NCI-H2227 (cell line): ENCODE results near the gene DNAH6.

Experiments
- DNase-seq: peaks from one replicate; lab custom pipeline; 2025; ENCODE audit not compliant: unreplicated experiment; lab: John Stamatoyannopoulos, UW

Gene DNAH6

DNA sequence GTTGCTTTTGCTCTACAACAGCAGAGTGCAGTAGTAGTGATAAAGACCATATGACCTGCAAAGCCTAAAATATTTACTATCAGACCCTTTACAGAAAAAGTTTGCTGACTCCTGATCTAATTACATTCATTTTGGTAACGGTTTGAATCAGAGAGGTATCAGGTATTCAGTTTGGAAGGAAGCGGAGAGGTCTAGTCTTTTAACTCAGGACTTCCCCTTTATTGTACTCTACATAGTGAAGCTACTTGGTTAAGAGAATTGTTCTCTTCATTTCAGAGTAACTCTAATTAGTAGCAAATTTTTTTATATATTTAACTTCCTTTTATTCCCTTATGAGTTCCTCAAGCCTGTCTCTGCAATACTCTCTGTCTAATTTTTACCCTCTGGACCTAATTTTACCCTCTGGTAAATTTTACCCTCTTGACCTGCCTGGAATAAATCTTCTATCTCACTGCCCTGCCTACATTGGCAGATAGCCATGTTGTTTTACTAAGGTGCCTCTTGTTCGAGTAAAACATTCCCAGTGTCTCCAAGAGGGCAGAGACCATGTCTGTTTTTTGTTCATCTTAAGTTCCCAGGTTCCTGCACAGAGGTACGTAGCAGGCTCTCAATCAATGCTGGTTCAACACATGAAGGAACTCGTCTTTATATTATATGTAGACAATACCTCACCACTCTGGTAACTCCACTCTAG lies 170.6 kb downstream of the DNAH6 start:
- DNase-seq: peak; percentile 28

GRCh38 chr2:84687498-84688149 lies 171.3 kb downstream of the DNAH6 start:
- no peak for DNase-seq

DNA sequence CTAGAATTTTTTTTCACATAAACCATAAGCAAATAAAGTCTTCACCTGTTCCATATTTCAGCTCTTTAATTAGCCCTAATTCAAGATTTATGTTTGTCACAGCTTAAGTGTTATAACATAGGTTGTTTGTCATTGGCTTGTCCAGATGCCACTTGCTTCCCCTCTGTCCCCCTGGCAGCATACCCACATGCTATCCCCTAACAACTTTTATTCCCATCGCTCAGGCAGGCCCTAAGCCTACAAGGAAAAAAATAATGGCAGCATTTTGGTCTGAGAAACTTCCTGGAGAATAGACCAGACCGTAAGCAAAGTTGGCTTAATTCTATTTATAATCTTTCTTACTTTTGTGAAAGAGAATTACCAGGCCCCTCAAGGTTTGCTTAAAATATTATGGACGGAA lies 173.9 kb downstream of the DNAH6 start:
- DNase-seq: no peak

DNA sequence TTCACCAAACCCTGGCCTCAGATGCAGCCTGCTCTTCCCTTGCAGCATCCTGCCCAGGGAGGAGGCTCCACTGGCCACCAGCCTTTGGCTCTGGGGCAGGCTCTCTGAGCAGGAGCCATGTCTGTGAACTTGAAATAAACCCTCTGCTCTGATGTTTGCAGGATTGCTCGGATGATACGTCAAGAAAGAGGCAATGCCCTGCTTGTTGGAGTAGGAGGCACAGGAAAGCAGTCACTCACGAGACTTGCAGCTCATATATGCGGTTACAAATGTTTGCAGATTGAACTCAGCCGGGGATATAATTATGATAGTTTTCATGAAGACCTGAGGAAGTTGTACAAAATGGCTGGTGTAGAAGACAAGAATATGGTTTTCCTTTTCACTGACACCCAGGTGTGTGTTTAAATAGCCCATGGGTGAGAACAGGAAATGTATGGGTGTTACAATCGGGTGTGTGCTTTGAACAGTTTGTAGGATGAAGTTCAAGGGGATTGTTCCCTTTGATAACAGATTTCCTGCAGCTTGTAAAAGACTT lies 177.9 kb downstream of the DNAH6 start:
- no peak for DNase-seq

GRCh38 chr2:84697895-84698294 lies 181.6 kb downstream of the DNAH6 start:
- no peak for DNase-seq

GRCh38 chr2:84700006-84700405 lies 183.7 kb downstream of the DNAH6 start:
- no peak for DNase-seq

DNA sequence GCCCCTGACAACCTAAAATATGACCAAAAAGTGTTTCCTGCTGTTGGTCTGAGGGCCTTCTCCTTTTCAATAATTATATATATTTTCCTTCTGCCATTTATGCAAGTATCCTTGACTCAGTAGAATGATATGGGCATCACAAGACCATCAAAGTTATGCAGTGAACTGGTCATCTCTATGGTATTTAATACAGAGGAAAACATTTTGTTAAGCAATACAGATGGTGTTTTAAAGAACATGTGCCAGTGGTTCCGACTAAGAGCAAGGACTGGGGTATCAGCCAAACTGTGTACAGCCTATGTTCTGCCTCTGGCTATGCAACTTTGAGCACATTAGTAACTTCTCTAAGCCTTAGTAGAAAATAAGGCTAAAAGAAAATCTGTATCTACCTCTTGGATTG lies 185.6 kb downstream of the DNAH6 start:
- no peak for DNase-seq

GRCh38 chr2:84702941-84703340 lies 186.6 kb downstream of the DNAH6 start:
- no peak for DNase-seq

GRCh38 chr2:84703831-84704230 lies 187.5 kb downstream of the DNAH6 start:
- DNase-seq: no peak

GRCh38 chr2:84704505-84705244 lies 188.4 kb downstream of the DNAH6 start:
- no peak for DNase-seq

GRCh38 chr2:84705858-84706257 lies 189.6 kb downstream of the DNAH6 start:
- no peak for DNase-seq

GRCh38 chr2:84708442-84708841 lies 192.1 kb downstream of the DNAH6 start:
- DNase-seq: no peak

DNA sequence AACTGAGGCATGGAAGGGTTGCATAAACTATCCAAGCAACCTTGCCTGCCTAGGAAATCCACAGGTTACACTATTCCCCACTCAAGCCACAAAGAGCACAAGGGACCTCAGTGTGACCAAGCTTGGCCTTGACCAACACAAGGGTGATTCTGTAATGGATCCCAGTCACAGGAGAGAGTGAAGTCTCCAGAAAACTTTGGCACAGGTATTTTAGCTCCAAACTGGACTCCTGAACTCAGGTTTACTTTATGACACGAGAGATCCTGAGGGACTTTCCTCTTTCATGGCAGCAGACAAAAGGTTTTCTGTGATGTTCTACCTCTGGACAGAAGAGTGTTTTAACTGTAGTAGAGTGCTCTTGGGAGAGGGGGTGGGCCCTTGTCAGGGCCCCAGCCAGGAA lies 195.4 kb downstream of the DNAH6 start:
- no peak for DNase-seq

DNA sequence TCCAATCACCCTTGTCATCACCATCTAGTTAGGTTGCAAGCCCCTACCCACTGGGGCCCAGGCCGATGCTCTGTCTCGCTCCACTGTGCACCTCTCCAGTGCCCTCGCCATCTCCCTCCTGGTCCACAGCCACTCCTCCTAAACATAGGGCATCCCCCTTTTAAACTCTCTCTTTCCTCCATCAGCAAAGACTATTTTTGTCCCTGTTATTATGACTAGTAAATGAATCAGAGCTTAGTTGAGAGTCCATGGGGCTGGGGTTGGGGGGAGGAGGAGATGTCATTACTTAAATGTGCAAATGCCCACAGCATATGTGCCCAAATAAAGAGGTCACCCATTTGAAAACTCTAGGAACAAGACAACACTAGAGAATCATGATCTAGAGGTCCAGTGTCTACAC lies 197.1 kb downstream of the DNAH6 start:
- no peak for DNase-seq

DNA sequence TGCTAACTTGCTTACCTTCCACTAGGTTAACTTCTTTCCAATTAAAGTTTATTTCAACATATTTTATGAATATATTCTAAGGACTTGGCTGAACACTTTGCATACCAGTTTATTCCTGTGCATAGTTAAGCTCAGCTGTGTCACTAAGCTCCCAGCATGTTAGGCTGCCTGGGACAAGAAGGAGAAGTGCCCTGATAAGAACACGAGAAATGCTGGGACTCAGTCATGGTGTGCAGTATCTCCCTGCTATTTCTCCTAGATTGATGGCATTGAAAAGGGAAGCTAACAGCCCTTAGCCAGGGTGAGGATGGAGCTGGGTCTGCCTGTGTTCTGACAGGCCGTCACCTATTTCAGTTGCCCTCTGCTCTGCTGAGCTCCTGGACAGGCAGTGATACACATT lies 200.3 kb downstream of the DNAH6 start:
- no peak for DNase-seq

DNA sequence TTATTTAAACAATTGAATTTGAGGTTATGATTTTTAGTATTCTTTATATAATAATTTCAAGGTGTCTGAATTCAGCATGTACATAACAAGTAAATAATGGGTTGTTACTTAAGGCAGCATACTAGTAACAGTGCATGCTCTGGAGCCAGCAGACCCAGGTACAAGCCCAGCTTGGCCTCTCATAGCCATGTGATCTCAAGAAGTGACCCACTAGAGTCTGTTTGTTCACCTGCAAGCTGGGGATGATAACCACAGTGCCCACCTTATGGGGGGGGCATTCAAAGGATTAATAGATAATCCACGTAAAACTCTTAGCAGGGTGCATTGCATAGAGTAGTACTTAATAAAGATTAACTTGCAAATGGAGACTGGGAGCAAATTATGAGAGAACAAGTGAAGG lies 201.0 kb downstream of the DNAH6 start:
- no peak for DNase-seq

GRCh38 chr2:84719434-84719833 lies 203.1 kb downstream of the DNAH6 start:
- DNase-seq: no peak

DNA sequence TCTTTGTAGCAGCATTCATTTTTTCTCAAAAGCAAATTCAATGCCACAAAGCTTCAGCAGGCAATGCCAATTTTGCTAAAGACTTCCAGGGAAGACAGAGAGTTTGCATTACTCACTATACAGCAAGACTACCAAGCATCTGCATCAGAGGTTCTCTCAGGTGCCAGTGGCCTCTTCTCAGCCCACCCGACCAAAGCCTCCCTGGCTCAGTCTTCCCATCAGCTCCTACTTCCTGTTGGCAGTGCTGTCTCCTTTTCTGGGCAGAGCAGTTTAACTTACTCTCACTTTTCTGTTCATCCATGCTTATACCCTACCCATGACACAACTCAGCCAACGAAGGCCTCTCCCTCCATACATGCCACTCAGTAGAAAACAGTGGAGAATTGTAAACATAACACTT lies 207.5 kb downstream of the DNAH6 start:
- no peak for DNase-seq

- no peak for DNase-seq
Observed at GRCh38 chr2:84725717-84726116, 209.4 kb downstream of the DNAH6 start.

- DNase-seq: no peak
Observed at GRCh38 chr2:84727315-84727714, 211.0 kb downstream of the DNAH6 start.

DNA sequence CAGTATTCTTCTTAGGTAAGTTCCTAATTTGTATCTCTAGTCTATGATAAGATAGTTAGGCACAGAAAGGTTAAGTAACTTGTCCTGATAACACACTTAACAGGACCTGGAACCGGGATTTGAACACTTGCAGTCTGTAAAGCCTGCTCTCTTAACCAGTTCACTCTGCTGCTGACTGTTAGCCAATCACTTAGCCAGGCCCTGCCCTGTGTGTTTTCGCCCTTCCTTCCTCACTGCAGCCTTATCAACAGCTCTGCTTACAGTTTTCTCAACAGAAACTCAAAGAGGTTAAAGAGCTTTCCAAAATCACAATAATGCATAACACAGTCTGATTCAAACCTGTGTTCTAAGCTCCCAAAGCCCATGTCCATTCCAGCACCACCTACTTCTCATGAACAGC lies 212.9 kb downstream of the DNAH6 start:
- DNase-seq: no peak

- DNase-seq: no peak
Observed at GRCh38 chr2:84731185-84731584, 214.9 kb downstream of the DNAH6 start.
